ENCODE data around the gene HMCES.

HMCES gene

GRCh38 chr3:129228891-129229585 lies 49.6 kb upstream of the HMCES start:
- H3K27ac ChIP-seq (ENCODE audit: extremely low read depth, low read depth, low read length) = no peak overlapping the region
- CTCF ChIA-PET = interaction anchor here (2.8 kb wide), 1 partner anchor 17 kb away, joined by 10 read pairs; no protein-coding TSS in a partner anchor

GRCh38 chr3:129230311-129231019 lies 48.2 kb upstream of the HMCES start:
- CTCF ChIA-PET = interaction anchor here (0.9 to 2.8 kb wide), 2 partner anchors 13 to 15 kb away, joined by 3 to 10 read pairs; no protein-coding TSS in a partner anchor
- no peaks in the 10 kb centered on the region for H3K4me1 ChIP-seq (ENCODE audit: control insufficient read depth, insufficient read depth, low read length)
- no peak overlapping the region for H3K27ac ChIP-seq (ENCODE audit: extremely low read depth, low read depth, low read length)
- H3K4me3 ChIP-seq (ENCODE audit: low read depth, low read length) = no peak overlapping the region
- no peaks in the 10 kb centered on the region for H3K36me3 ChIP-seq (ENCODE audit: control insufficient read depth in 2 of 2, insufficient read depth in 1 of 2, low read length in 2 of 2)
- no peaks in the 10 kb centered on the region for H3K9me3 ChIP-seq (ENCODE audit: control insufficient read depth, insufficient read depth, low read depth, low read length)
- POLR2A ChIA-PET = no interaction called here
- TF ChIP-seq HIC1 (tag by site-specific recombination; IDR thresholded peaks at IDR 0.05) (no peak), ZNF280C (tag by site-specific recombination; IDR thresholded peaks at IDR 0.05) (no peak), ZNF544 (tag by site-specific recombination; IDR thresholded peaks at IDR 0.05) (no peak), REST (tag by site-specific recombination; IDR thresholded peaks at IDR 0.05) (no peak), ZNF521 (tag by site-specific recombination; IDR thresholded peaks at IDR 0.05) (no peak), SP3 (tag by site-specific recombination; IDR thresholded peaks at IDR 0.05) (no peak), OSR2 (tag by site-specific recombination; IDR thresholded peaks at IDR 0.05) (no peak), ZNF626 (tag by site-specific recombination; IDR thresholded peaks at IDR 0.05) (no peak), ZNF121 (tag by site-specific recombination; IDR thresholded peaks at IDR 0.05) (no peak), KLF17 (tag by site-specific recombination; IDR thresholded peaks at IDR 0.05) (no peak), ZNF629 (tag by site-specific recombination; IDR thresholded peaks at IDR 0.05) (no peak), ZNF132 (tag by site-specific recombination; IDR thresholded peaks at IDR 0.05; ENCODE audit: borderline replicate concordance) (no peak), ZNF140 (tag by site-specific recombination; IDR thresholded peaks at IDR 0.05) (no peak)

More at GRCh38 chr3:129228891-129229585, 49.6 kb upstream of the HMCES start:
- H3K9me3 ChIP-seq (ENCODE audit: control insufficient read depth, insufficient read depth, low read depth, low read length) = no peaks in the 10 kb centered on the region
- no peak overlapping the region for H3K4me3 ChIP-seq (ENCODE audit: low read depth, low read length)
- H3K36me3 ChIP-seq (ENCODE audit: control insufficient read depth in 2 of 2, insufficient read depth in 1 of 2, low read length in 2 of 2) = no peaks in the 10 kb centered on the region
- no peak for TF ChIP-seq ZNF544 (tag by site-specific recombination; IDR thresholded peaks at IDR 0.05)
- TF ChIP-seq HOXA7 (CRISPR knock-in tag; IDR thresholded peaks at IDR 0.05; ENCODE audit: borderline replicate concordance) = no peak
- TF ChIP-seq ZNF561 (tag by site-specific recombination; IDR thresholded peaks at IDR 0.05; ENCODE audit: borderline replicate concordance) = no peak
- peak; percentile 33; the same call in 1 of the 2 replicates for TF ChIP-seq CTCF (tag by site-specific recombination; IDR thresholded peaks at IDR 0.05)
- POLR2A ChIA-PET = interaction anchor here (0.8 kb wide), 1 partner anchor 16 kb away, joined by 3 read pairs; no protein-coding TSS in a partner anchor
- H3K4me1 ChIP-seq (ENCODE audit: control insufficient read depth, insufficient read depth, low read length) = no peaks in the 10 kb centered on the region
